AG04450 (cell line): ENCODE results near the gene SBK2. TPM values are rescaled to one million over a fixed set of nuclear protein-coding genes. Genes with fewer than 3 reads are reported as not detected.

Source experiments
- CTCF ChIA-PET: fragments of 300-600, 350-600 bp; formaldehyde crosslinking; extraction: SDS; loops from one replicate; lab custom pipeline; 2022; ENCODE audit warnings: antibody characterized with exemption, inconsistent platforms; lab: Charles Lee
- POLR2A ChIA-PET: fragments of 350-600 bp; formaldehyde crosslinking; extraction: SDS; loops from one replicate; lab custom pipeline; 2021; ENCODE audit warnings: antibody characterized with exemption, inconsistent platforms; lab: Yijun Ruan, JAX
- DNase-seq: peaks from one replicate; pipeline ENCODE4 v3.0.0-alpha.2; 2011; ENCODE audit warnings: low read depth, low spot score
- H3K27ac ChIP-seq: one replicate; pipeline ENCODE4 v1.5.1; 2012; ENCODE audit warnings: low read depth, low read length, control low read depth
- H3K27me3 ChIP-seq: one replicate; pipeline ENCODE4 v1.6.0; 2012; ENCODE audit warnings: low read length; ENCODE audit not compliant: control insufficient read depth, insufficient read depth
- H3K4me3 ChIP-seq: 2 replicates; pipeline ENCODE4 v1.5.1; 2011; ENCODE audit warnings: mild to moderate bottlenecking, low read depth, low read length, control low read depth
- H3K9me3 ChIP-seq: 2 replicates; pipeline ENCODE4 v1.5.1; 2012; ENCODE audit warnings: low read length; ENCODE audit not compliant: control insufficient read depth, insufficient read depth
- CTCF ChIP-seq: IDR thresholded peaks from 2 replicates; pipeline ENCODE4 v1.5.1; 2011; ENCODE audit warnings: low read depth, low read length, control low read depth, inconsistent platforms
- polyA plus RNA-seq: library from polyadenylated mRNA; depleted of rRNA; stranded (reverse); fragments of >200 nt; gene quantifications from 2 replicates; pipeline ENCODE4 v1.2.3, GENCODE V29; 2011

Gene SBK2
- polyA plus RNA-seq, 1 experiment: 0.10 TPM

GRCh38 chr19:55486043-55486970 lies 50.6 kb downstream of the SBK2 start:
- no peak for DNase-seq
- ChIA-PET POLR2A (interaction anchor here (0.7 to 2.5 kb wide), 10 partner anchors 10 to 1023 kb away, joined by 3 to 21 read pairs (median 5); partner anchors contain the start of genes FIZ1, LENG9, PPP6R1 and UBE2S), CTCF (interaction anchor here (0.7 to 6.4 kb wide), 4 partner anchors 18 to 345 kb away, joined by 3 to 67 read pairs (median 23); no protein-coding TSS in a partner anchor)
- peak overlapping the region; percentile 96 for H3K27ac ChIP-seq
- H3K27me3 ChIP-seq: no peaks in the 10 kb centered on the region
- no peaks in the 10 kb centered on the region; the same call in 1 of the 2 replicates for H3K9me3 ChIP-seq
- peak; percentile 19; the same call in 1 of the 2 replicates for TF ChIP-seq CTCF
- H3K4me3 ChIP-seq: peak overlapping the region; percentile 77

- Histone ChIP-seq H3K9me3 (no peaks in the 10 kb centered on the region; the same call in 1 of the 2 replicates), H3K27me3 (no peaks in the 10 kb centered on the region), H3K27ac (peak overlapping the region; percentile 52), H3K4me3 (peak overlapping the region; percentile 77)
- CTCF ChIA-PET: interaction anchor here (0.5 to 6.4 kb wide), 5 partner anchors 18 to 345 kb away, joined by 4 to 67 read pairs (median 4); no protein-coding TSS in a partner anchor
- POLR2A ChIA-PET: interaction anchor here (0.6 to 1.5 kb wide), 9 partner anchors 9 to 1022 kb away, joined by 3 to 10 read pairs (median 4); partner anchors contain the start of genes LENG9, ZNF628 and ZNF784
- DNase-seq: no peak
- no peak for TF ChIP-seq CTCF
Observed at GRCh38 chr19:55485439-55486011, 51.4 kb downstream of the SBK2 start.

DNA sequence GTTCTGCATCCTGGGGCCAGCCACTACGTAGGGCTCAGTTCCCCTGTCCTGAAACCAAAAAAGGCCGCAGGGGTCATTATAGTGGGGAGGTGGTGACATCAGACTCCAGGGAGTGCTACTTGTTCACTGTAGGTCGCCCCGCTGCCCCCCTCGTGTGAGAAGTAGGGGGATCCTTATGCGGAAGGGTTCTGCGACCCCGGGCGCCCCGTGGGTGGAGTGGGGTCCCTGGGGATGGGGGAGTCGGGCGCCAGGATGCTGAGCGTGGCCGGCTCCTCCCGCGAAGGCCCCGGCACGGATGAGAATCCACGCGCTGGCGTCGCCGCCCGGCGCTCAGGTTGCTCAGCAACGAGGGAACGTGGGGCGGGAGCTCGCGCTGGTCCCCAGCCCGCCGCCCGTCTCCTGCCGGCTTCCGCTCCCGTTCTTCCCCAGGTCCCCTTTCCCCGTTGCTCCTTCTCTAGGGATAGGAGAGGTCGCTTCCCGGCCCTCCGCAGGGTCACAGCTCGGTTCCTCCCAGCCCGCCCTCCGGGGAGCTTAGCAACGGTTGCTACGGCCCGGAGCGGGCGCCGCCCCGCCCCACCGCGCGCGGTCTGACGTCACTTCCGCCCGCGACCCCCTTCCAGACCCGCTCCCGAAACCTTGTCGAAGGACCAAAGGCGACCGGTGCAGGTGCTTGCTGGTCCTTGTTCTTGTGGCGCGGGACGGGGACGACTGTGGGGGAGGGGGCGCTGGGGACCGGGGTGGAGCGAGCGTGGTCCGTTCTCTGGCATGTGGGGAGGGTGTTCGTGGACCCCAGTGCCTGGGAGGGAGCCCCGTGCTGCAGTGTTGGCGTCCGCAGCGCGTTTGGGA lies 52.1 kb downstream of the SBK2 start, which contains the start of gene NAT14:
Gene NAT14 (plus strand): TSS at position 596 of the 846 bp plus-strand sequence. CDS start 521 bp downstream, outside the sequence.
- H3K4me3 ChIP-seq: peak within 1 kb of the TSS; percentile 77
- H3K27ac ChIP-seq: peak within 1 kb of the TSS; percentile 52
- no peaks in the 10 kb centered on the region; the same call in 1 of the 2 replicates for H3K9me3 ChIP-seq
- ChIA-PET CTCF (interaction anchor here (0.5 to 6.4 kb wide), 5 partner anchors 17 to 344 kb away, joined by 4 to 67 read pairs (median 4); no protein-coding TSS in a partner anchor), POLR2A (interaction anchor here (0.6 to 1.5 kb wide), 11 partner anchors 9 to 1021 kb away, joined by 3 to 10 read pairs (median 3); partner anchors contain the start of genes KMT5C, LENG9, UBE2S and ZNF628)
- DNase-seq: no peak
- TF ChIP-seq CTCF: no peak
- no peaks in the 10 kb centered on the region for H3K27me3 ChIP-seq

DNA sequence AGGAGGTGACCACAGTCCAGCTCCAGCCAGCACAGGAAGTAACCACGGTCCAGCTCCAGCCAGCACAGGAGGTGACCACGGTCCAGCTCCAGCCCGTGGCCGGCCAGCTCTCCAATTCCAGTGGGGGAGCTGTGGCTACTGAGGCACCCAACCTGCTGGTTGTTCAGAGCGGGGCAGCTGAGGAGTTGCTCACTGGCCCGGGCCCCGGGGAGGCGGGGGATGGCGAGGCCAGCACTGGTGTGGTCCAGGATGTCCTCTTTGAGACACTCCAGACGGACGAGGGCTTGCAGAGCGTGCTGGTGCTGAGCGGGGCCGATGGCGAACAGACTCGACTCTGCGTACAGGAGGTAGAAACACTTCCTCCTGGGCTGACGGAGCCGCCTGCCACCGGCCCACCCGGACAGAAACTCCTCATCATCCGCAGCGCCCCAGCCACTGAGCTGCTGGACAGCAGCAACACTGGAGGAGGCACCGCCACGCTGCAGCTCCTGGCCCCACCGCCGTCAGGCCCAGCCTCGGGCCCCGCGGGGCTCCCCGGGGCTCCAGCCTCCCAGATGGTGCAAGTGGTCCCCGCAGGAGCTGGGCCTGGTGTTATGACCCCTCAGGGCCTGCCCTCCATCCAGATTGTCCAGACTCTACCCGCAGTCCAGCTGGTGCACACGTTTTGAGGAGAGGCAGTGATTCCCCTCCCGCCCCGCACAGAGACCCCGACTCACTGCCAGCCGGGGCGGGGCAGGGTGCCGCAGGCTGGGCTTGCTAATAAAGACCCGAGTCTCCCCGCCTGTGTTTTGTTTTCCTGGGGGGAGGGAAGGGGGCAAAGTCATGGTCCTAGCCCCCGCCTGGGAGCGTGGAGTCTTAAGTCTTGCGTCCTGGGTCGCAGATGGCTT lies 53.0 kb downstream of the SBK2 start:
- Histone ChIP-seq H3K4me3 (peak overlapping the region; percentile 77; the same call in 1 of the 2 replicates), H3K27ac (peak overlapping the region; percentile 11), H3K27me3 (no peaks in the 10 kb centered on the region), H3K9me3 (no peaks in the 10 kb centered on the region; the same call in 1 of the 2 replicates)
- POLR2A ChIA-PET: interaction anchor here (1.5 kb wide), 1 partner anchor 10 kb away, joined by 4 read pairs; no protein-coding TSS in a partner anchor
- DNase-seq: no peak
- no peak for TF ChIP-seq CTCF
- CTCF ChIA-PET: interaction anchor here (1.1 to 6.4 kb wide), 3 partner anchors 17 to 20 kb away, joined by 5 to 67 read pairs (median 42); no protein-coding TSS in a partner anchor
